ENCODE data around the gene SIPA1. TPM values are rescaled to one million over a fixed set of nuclear protein-coding genes. Genes with fewer than 3 reads are reported as not detected.

The SIPA1 gene
- total and polyA plus RNA-seq, 9 of the 15 experiments (the other 6 are each of a cell fraction or from before 2014, with no cell fraction given) = 0.25 to 85.8 (median 16.8) TPM

DNA sequence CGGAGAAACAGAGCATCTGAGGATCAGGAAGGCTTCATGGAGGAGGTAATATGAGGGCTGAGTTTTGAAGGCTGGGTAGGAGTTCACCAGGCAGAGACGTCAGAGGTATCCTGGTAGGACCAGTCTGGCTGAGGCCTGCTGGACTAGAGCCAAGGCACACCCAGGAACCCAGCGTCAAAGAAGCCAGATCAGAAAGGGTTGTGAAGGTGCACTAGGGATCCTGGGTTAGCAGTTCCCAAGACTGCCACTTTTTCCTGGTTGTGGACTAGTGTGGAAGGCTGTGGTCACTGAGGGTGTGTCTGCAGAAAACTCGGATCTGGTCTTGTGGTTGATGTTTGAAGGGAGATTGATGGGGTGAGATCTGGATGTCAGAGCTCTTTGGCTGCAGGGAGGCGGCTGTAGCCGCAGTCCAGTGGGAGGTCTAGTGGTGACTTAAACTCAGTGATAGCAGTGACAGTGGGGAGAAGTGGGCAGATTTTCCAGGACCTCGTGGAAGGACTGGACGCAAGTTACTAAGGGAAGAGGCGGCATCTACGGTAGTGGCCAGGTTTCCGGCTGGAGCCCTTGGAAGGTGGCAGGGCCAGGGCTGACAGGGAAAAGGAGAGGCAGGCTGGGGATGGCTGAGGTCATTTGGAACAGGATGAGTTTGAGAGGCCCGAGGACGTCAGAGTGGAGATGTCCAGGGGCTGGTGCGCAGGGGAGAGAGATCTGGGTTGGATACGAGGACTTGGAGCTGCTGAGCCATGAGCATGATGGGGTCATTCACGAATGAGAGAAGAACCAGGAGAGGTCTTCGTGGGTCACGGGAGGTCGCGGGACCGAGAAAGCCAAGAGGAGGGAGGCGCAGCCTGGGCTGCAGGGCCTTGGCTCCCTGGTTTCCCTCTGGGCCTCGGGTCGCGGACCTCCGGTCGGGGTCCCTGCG, 13.9 kb downstream of the SIPA1 start (continued):
- TF ChIP-seq SIN3B (IDR thresholded peaks at IDR 0.05; ENCODE audit: low read depth) (no peak), MAFF (IDR thresholded peaks at IDR 0.05; ENCODE audit: low read length) (no peak), FOXK1 (CRISPR knock-in tag; IDR thresholded peaks at IDR 0.05; ENCODE audit: borderline replicate concordance) (no peak), PHB2 (IDR thresholded peaks at IDR 0.05; ENCODE audit: low read depth) (no peak), SLC30A9 (CRISPR knock-in tag; IDR thresholded peaks at IDR 0.05) (no peak), IFI16 (CRISPR knock-in tag; IDR thresholded peaks at IDR 0.05) (no peak)
- TF ChIP-seq, protein P1, sequence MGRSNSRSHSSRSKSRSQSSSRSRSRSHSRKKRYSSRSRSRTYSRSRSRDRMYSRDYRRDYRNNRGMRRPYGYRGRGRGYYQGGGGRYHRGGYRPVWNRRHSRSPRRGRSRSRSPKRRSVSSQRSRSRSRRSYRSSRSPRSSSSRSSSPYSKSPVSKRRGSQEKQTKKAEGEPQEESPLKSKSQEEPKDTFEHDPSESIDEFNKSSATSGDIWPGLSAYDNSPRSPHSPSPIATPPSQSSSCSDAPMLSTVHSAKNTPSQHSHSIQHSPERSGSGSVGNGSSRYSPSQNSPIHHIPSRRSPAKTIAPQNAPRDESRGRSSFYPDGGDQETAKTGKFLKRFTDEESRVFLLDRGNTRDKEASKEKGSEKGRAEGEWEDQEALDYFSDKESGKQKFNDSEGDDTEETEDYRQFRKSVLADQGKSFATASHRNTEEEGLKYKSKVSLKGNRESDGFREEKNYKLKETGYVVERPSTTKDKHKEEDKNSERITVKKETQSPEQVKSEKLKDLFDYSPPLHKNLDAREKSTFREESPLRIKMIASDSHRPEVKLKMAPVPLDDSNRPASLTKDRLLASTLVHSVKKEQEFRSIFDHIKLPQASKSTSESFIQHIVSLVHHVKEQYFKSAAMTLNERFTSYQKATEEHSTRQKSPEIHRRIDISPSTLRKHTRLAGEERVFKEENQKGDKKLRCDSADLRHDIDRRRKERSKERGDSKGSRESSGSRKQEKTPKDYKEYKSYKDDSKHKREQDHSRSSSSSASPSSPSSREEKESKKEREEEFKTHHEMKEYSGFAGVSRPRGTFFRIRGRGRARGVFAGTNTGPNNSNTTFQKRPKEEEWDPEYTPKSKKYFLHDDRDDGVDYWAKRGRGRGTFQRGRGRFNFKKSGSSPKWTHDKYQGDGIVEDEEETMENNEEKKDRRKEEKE (IDR thresholded peaks at IDR 0.05; ENCODE audit: borderline replicate concordance in 1 of 2, control insufficient read depth in 1 of 2, low read depth in 2 of 2, low read length in 1 of 2) = no peak
- TF ChIP-seq, protein P2, sequence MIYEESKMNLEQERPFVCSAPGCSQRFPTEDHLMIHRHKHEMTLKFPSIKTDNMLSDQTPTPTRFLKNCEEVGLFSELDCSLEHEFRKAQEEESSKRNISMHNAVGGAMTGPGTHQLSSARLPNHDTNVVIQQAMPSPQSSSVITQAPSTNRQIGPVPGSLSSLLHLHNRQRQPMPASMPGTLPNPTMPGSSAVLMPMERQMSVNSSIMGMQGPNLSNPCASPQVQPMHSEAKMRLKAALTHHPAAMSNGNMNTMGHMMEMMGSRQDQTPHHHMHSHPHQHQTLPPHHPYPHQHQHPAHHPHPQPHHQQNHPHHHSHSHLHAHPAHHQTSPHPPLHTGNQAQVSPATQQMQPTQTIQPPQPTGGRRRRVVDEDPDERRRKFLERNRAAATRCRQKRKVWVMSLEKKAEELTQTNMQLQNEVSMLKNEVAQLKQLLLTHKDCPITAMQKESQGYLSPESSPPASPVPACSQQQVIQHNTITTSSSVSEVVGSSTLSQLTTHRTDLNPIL (CRISPR knock-in tag; IDR thresholded peaks at IDR 0.05) = no peak
- TF ChIP-seq, protein P3, sequence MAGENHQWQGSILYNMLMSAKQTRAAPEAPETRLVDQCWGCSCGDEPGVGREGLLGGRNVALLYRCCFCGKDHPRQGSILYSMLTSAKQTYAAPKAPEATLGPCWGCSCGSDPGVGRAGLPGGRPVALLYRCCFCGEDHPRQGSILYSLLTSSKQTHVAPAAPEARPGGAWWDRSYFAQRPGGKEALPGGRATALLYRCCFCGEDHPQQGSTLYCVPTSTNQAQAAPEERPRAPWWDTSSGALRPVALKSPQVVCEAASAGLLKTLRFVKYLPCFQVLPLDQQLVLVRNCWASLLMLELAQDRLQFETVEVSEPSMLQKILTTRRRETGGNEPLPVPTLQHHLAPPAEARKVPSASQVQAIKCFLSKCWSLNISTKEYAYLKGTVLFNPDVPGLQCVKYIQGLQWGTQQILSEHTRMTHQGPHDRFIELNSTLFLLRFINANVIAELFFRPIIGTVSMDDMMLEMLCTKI (IDR thresholded peaks at IDR 0.05; ENCODE audit: partially characterized antibody) = no peak
- TF ChIP-seq, protein P4, sequence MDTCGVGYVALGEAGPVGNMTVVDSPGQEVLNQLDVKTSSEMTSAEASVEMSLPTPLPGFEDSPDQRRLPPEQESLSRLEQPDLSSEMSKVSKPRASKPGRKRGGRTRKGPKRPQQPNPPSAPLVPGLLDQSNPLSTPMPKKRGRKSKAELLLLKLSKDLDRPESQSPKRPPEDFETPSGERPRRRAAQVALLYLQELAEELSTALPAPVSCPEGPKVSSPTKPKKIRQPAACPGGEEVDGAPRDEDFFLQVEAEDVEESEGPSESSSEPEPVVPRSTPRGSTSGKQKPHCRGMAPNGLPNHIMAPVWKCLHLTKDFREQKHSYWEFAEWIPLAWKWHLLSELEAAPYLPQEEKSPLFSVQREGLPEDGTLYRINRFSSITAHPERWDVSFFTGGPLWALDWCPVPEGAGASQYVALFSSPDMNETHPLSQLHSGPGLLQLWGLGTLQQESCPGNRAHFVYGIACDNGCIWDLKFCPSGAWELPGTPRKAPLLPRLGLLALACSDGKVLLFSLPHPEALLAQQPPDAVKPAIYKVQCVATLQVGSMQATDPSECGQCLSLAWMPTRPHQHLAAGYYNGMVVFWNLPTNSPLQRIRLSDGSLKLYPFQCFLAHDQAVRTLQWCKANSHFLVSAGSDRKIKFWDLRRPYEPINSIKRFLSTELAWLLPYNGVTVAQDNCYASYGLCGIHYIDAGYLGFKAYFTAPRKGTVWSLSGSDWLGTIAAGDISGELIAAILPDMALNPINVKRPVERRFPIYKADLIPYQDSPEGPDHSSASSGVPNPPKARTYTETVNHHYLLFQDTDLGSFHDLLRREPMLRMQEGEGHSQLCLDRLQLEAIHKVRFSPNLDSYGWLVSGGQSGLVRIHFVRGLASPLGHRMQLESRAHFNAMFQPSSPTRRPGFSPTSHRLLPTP (IDR thresholded peaks at IDR 0.05; ENCODE audit: borderline replicate concordance, extremely low read depth, insufficient read length) = no peak
- TF ChIP-seq, protein P5, sequence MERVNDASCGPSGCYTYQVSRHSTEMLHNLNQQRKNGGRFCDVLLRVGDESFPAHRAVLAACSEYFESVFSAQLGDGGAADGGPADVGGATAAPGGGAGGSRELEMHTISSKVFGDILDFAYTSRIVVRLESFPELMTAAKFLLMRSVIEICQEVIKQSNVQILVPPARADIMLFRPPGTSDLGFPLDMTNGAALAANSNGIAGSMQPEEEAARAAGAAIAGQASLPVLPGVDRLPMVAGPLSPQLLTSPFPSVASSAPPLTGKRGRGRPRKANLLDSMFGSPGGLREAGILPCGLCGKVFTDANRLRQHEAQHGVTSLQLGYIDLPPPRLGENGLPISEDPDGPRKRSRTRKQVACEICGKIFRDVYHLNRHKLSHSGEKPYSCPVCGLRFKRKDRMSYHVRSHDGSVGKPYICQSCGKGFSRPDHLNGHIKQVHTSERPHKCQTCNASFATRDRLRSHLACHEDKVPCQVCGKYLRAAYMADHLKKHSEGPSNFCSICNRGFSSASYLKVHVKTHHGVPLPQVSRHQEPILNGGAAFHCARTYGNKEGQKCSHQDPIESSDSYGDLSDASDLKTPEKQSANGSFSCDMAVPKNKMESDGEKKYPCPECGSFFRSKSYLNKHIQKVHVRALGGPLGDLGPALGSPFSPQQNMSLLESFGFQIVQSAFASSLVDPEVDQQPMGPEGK (CRISPR knock-in tag; IDR thresholded peaks at IDR 0.05; ENCODE audit: borderline replicate concordance) = no peak
- TF ChIP-seq, protein P6, sequence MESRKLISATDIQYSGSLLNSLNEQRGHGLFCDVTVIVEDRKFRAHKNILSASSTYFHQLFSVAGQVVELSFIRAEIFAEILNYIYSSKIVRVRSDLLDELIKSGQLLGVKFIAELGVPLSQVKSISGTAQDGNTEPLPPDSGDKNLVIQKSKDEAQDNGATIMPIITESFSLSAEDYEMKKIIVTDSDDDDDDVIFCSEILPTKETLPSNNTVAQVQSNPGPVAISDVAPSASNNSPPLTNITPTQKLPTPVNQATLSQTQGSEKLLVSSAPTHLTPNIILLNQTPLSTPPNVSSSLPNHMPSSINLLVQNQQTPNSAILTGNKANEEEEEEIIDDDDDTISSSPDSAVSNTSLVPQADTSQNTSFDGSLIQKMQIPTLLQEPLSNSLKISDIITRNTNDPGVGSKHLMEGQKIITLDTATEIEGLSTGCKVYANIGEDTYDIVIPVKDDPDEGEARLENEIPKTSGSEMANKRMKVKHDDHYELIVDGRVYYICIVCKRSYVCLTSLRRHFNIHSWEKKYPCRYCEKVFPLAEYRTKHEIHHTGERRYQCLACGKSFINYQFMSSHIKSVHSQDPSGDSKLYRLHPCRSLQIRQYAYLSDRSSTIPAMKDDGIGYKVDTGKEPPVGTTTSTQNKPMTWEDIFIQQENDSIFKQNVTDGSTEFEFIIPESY (CRISPR knock-in tag; IDR thresholded peaks at IDR 0.05) = no peak
